Nephron progenitor cell (in vitro differentiated cells): ENCODE measurements around the gene CSNK1D.
A peak's percentile ranks its signal among the peaks of the same experiment; 100 is the strongest.

Experiments used
- DNase-seq: peaks from one replicate; pipeline ENCODE4 v3.0.0; 2021
- H3K27ac Mint-ChIP-seq: 2 replicates; pipeline ENCODE4 v1.8.0; 2021; ENCODE audit warnings: mild to moderate bottlenecking, moderate library complexity, mixed read lengths
- H3K27me3 Mint-ChIP-seq: 2 replicates; pipeline ENCODE4 v1.8.0; 2021; ENCODE audit warnings: mild to moderate bottlenecking, low read depth, mixed read lengths; ENCODE audit not compliant: poor library complexity
- H3K36me3 Mint-ChIP-seq: 2 replicates; pipeline ENCODE4 v1.8.0; 2021; ENCODE audit warnings: low read depth, mixed read lengths
- H3K4me1 Mint-ChIP-seq: 2 replicates; pipeline ENCODE4 v1.8.0; 2021; ENCODE audit warnings: mixed read lengths
- H3K4me3 Mint-ChIP-seq: 2 replicates; pipeline ENCODE4 v1.8.0; 2021; ENCODE audit warnings: mild to moderate bottlenecking, moderate library complexity, mixed read lengths
- H3K9me3 Mint-ChIP-seq: 2 replicates; pipeline ENCODE4 v1.8.0; 2021; ENCODE audit warnings: mild to moderate bottlenecking, moderate library complexity, mixed read lengths
- TF ChIP-seq, protein P1 (sequence below): fragments of 200-600 bp; sonication (generic); IDR thresholded peaks from 2 replicates; pipeline ENCODE4 v1.5.0; 2021; ENCODE audit warnings: antibody characterized with exemption

Gene CSNK1D

DNA sequence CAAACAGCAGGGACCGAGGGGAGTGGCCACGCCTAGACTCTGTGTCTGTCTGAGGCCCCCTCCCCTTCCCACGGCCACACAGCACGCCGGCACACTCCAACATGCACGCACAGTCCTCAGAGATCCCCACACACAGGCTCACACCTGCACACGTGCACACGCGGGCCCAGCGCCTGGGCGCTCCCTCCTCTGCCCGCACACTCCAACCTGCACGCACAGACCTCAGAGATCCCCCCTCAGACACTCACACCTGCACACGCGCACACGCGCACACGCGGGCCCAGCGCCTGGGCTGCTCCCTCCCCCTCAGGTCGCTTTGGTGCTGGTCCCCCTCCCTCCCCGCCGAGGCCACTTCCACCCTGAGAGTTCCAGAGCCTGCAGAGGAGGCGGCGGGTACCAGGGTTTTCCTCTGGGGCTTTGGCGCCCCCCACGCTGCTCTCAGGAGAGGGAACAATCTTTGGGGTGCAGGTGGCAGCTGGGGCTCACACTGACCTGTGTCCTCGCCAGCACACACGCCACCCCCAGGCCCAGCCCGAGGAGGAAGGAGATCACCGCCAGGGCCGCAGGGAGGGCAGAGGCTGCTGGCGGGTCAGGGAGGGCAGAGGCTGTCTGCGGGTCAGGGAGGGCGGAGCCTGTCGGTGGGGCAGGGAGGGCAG lies 42.3 kb upstream of the CSNK1D start:
- TF ChIP-seq, protein P1, sequence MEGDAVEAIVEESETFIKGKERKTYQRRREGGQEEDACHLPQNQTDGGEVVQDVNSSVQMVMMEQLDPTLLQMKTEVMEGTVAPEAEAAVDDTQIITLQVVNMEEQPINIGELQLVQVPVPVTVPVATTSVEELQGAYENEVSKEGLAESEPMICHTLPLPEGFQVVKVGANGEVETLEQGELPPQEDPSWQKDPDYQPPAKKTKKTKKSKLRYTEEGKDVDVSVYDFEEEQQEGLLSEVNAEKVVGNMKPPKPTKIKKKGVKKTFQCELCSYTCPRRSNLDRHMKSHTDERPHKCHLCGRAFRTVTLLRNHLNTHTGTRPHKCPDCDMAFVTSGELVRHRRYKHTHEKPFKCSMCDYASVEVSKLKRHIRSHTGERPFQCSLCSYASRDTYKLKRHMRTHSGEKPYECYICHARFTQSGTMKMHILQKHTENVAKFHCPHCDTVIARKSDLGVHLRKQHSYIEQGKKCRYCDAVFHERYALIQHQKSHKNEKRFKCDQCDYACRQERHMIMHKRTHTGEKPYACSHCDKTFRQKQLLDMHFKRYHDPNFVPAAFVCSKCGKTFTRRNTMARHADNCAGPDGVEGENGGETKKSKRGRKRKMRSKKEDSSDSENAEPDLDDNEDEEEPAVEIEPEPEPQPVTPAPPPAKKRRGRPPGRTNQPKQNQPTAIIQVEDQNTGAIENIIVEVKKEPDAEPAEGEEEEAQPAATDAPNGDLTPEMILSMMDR: no peak
- H3K36me3 Mint-ChIP-seq: no peaks in the 10 kb centered on the region
- no peak overlapping the region for H3K27ac Mint-ChIP-seq
- no peaks in the 10 kb centered on the region for H3K9me3 Mint-ChIP-seq
- H3K4me1 Mint-ChIP-seq: peaks cover 39% of the 10 kb centered on the region
- peak overlapping the region; percentile 59 for H3K4me3 Mint-ChIP-seq
- H3K27me3 Mint-ChIP-seq: peaks cover 2% of the 10 kb centered on the region
- DNase-seq: peak; percentile 59

DNA sequence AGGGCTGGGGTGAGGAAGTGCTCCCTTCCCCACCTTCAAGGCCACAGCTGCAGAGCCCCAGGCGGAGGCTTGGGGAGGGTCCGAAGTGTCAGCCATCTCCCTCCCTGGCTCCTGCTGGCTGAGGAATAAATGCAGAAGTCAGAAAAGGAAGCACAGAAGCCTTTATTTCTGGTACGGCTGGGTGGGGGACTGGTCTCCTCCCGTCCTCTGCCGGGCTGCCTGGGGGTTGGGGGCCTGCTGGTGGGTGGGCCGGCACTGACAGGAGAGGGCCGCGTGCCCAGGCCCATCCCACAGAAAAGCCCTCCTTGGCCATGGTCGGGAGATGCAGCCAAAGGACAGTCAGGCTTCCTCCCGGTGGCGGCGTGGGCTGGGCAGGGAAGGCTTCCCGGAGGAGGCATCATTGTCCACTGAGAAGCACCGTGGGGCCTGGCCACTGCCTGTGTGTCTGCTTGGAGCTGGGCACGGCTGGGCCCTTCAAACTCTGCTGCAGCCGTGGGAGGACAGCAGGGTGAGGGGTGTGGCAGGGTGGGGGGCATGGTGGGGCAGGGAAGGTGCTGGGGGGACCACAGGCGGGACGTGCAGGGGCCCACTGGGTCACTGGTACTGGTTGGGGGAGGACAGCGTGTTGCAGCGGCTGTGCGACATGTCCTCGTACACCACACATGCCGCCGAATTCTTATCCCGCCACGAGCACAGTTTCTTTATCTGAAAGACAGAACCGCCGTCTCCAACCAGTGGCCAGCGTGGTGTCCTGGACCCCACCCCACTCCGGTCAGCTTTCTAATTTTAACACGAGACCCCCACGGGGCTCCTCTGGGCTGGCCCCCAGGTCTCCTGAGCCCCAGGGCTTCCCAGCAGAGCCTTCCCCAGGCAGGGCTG lies 41.5 kb upstream of the CSNK1D start:
- TF ChIP-seq, protein P1: no peak
- Mint-ChIP-seq H3K4me1 (peaks cover 39% of the 10 kb centered on the region), H3K36me3 (no peaks in the 10 kb centered on the region), H3K4me3 (no peak overlapping the region), H3K27ac (no peak overlapping the region), H3K27me3 (peaks cover 7% of the 10 kb centered on the region), H3K9me3 (no peaks in the 10 kb centered on the region)
- no peak for DNase-seq

- DNase-seq: no peak
- H3K27me3 Mint-ChIP-seq: peaks cover 7% of the 10 kb centered on the region
- peaks cover 39% of the 10 kb centered on the region for H3K4me1 Mint-ChIP-seq
- H3K27ac Mint-ChIP-seq: no peak overlapping the region
- no peaks in the 10 kb centered on the region for H3K9me3 Mint-ChIP-seq
- H3K4me3 Mint-ChIP-seq: no peak overlapping the region
- TF ChIP-seq, protein P1: no peak
- H3K36me3 Mint-ChIP-seq: no peaks in the 10 kb centered on the region
These were observed 40.7 kb upstream of the CSNK1D start for GRCh38 chr17:82314012-82314726.

DNA sequence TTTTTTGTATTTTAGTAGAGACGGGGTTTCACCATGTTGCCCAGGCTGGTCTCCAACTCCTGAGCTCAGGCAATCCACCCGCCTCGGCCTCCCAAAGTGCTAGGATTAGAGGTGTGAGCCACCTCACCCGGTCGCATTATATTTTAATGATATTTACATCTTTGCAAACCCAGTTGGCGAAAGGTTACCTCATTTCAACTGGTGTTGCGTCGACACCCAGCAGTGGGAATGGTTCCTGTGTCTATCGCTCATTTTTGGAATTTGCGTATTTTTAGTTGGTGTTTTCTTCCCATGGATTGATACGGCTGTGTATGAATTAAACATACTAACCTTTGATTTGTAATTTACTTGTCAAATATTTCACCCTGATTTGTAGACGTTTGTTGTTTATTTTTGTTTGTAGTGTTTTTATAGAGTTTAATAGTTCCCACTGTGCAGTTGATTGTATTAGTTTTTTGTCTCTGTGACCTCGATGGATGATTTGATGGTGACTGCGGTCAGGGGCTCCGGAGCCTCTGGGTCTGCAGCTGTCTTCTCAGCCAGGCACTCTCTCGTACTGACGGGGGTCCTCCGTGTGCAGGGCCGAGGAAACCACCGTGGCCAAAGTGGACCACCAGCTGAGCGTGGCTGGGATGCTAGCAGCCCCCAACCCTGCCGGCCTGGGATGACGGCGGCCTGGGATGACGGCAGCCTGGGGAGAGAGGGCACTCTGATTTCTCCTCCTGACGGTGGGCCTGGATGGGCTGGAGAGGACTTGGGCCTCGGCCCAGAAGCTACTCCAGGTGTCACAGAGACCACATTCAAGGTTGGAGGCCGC lies 39.9 kb upstream of the CSNK1D start:
- no peak for DNase-seq
- H3K27me3 Mint-ChIP-seq: peaks cover 13% of the 10 kb centered on the region
- no peak overlapping the region for H3K27ac Mint-ChIP-seq
- no peaks in the 10 kb centered on the region for H3K36me3 Mint-ChIP-seq
- no peak overlapping the region for H3K4me3 Mint-ChIP-seq
- no peaks in the 10 kb centered on the region for H3K9me3 Mint-ChIP-seq
- TF ChIP-seq, protein P1: no peak
- peaks cover 45% of the 10 kb centered on the region for H3K4me1 Mint-ChIP-seq

GRCh38 chr17:82311971-82312370 lies 38.5 kb upstream of the CSNK1D start:
- DNase-seq: no peak
- Mint-ChIP-seq H3K4me1 (peaks cover 45% of the 10 kb centered on the region), H3K4me3 (no peak overlapping the region), H3K9me3 (no peaks in the 10 kb centered on the region), H3K27ac (no peak overlapping the region), H3K27me3 (peaks cover 13% of the 10 kb centered on the region), H3K36me3 (no peaks in the 10 kb centered on the region)
- TF ChIP-seq, protein P1: no peak
